Erythroblast (primary cell): ENCODE results near the gene PARVA.

Experiments
- GATA1 ChIP-seq: IDR thresholded peaks from 2 replicates; pipeline ENCODE4 v1.6.1; 2011; ENCODE audit warnings: low read depth, mild to moderate bottlenecking, control low read depth, low read length, moderate library complexity
- POLR2A ChIP-seq: IDR thresholded peaks from 2 replicates; pipeline ENCODE4 v1.6.1; 2011; ENCODE audit warnings: mild to moderate bottlenecking, low read length

GRCh38 chr11:12359761-12360160, 17.6 kb upstream of the PARVA start:
- TF ChIP-seq POLR2A (no peak), GATA1 (no peak)
